ENCODE data around the gene CBLL2.
"Not testable (repeated sequence)": the region's sequence is repeated elsewhere in the genome, so short reads cannot be mapped to it uniquely, and the experiment has no call there.

The CBLL2 gene

GRCh38 chrX:22272613-22273012 is at the start of gene CBLL2:
CBLL2 (plus strand) TSS chrX:22272913; CDS start chrX:22272992, 79 bp downstream.
- no peak for DNase-seq (ENCODE audit: low read depth in 2 of 2)

- DNase-seq (ENCODE audit: low read depth in 2 of 2): no peak
Measured at GRCh38 chrX:22234380-22234779, 38.3 kb upstream of the CBLL2 start.

GRCh38 chrX:22237479-22237878 is 35.2 kb upstream of the CBLL2 start:
- no peak for DNase-seq (ENCODE audit: low read depth in 2 of 2)

GRCh38 chrX:22246620-22247019 is 26.1 kb upstream of the CBLL2 start:
- no peak for DNase-seq (ENCODE audit: low read depth in 2 of 2)

GRCh38 chrX:22247169-22247568 is 25.5 kb upstream of the CBLL2 start:
- DNase-seq (ENCODE audit: low read depth in 2 of 2): no peak

- DNase-seq (ENCODE audit: low read depth in 2 of 2): no peak
Measured at GRCh38 chrX:22248401-22248800, 24.3 kb upstream of the CBLL2 start.

GRCh38 chrX:22249371-22249770 is 23.3 kb upstream of the CBLL2 start:
- no peak for DNase-seq (ENCODE audit: low read depth in 2 of 2)

- DNase-seq (ENCODE audit: low read depth in 2 of 2): no peak
Measured at GRCh38 chrX:22268706-22269105, 4.0 kb upstream of the CBLL2 start.

- no peak for DNase-seq (ENCODE audit: low read depth in 2 of 2)
Measured at GRCh38 chrX:22273714-22274317, 1.1 kb downstream of the CBLL2 start.

- DNase-seq (ENCODE audit: low read depth in 2 of 2): no peak
Measured at GRCh38 chrX:22276781-22277180, 4.1 kb downstream of the CBLL2 start.

GRCh38 chrX:22278375-22278774 is 5.7 kb downstream of the CBLL2 start:
- DNase-seq (ENCODE audit: low read depth in 2 of 2): no peak

- DNase-seq (ENCODE audit: low read depth in 2 of 2): not testable (repeated sequence)
Measured at GRCh38 chrX:22289209-22289608, 16.5 kb downstream of the CBLL2 start.

GRCh38 chrX:22296871-22297270 is 24.2 kb downstream of the CBLL2 start:
- DNase-seq (ENCODE audit: low read depth in 2 of 2): no peak

- no peak for DNase-seq (ENCODE audit: low read depth in 2 of 2)
Measured at GRCh38 chrX:22300130-22300529, 27.4 kb downstream of the CBLL2 start.

GRCh38 chrX:22310779-22311178 is 38.1 kb downstream of the CBLL2 start:
- no peak for DNase-seq (ENCODE audit: low read depth in 2 of 2)

- no peak for DNase-seq (ENCODE audit: low read depth in 2 of 2)
Measured at GRCh38 chrX:22313766-22314165, 41.1 kb downstream of the CBLL2 start.

GRCh38 chrX:22314211-22314610 is 41.5 kb downstream of the CBLL2 start:
- no peak for DNase-seq (ENCODE audit: low read depth in 2 of 2)

GRCh38 chrX:22314692-22315091 is 42.0 kb downstream of the CBLL2 start:
- DNase-seq (ENCODE audit: low read depth in 2 of 2): no peak

- DNase-seq (ENCODE audit: low read depth in 2 of 2): no peak
Measured at GRCh38 chrX:22315151-22315550, 42.4 kb downstream of the CBLL2 start.

GRCh38 chrX:22320236-22320873 is 47.6 kb downstream of the CBLL2 start:
- no peak for DNase-seq (ENCODE audit: low read depth in 2 of 2)

- no peak for DNase-seq (ENCODE audit: low read depth in 2 of 2)
Measured at GRCh38 chrX:22323541-22323940, 50.8 kb downstream of the CBLL2 start.
